HG02970 (cell line): Measurements from ENCODE around the gene RIOK3.

Experiments
- ATAC-seq: cut with Tn5 transposase; IDR thresholded peaks from one replicate; pipeline ENCODE4 v1.9.1; 2021; ENCODE audit warnings: mild to moderate bottlenecking, moderate library complexity, moderate number of reproducible peaks; ENCODE audit not compliant: unreplicated experiment, low FRiP score

The RIOK3 gene

DNA sequence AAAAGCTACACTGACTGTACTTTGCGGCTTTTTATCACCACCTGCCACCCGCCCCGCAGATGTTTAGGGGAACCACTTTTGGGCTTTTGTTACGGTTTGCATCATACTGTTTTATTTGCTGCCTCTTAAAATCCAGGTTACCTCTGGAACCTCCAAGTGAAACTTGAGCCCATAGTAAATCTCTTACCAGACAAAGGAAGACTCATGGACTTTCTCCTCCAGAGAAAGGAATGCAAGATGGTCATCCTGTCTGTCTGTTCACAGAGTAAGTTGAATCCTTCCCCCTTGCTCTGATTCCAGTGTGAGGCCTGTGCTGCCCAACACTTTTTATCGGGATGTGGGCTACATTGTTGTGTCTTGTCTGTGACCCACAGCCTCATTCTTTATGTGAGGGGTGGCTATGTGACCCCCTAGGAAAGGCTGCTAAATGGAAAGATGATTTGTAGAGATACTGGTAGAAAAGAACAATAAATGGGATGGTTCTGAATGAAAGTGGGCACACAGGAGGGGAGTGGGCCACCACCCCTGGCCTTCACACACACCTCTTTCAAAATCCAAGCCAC, 73.5 kb downstream of the RIOK3 start:
- ATAC-seq, result no peak

DNA sequence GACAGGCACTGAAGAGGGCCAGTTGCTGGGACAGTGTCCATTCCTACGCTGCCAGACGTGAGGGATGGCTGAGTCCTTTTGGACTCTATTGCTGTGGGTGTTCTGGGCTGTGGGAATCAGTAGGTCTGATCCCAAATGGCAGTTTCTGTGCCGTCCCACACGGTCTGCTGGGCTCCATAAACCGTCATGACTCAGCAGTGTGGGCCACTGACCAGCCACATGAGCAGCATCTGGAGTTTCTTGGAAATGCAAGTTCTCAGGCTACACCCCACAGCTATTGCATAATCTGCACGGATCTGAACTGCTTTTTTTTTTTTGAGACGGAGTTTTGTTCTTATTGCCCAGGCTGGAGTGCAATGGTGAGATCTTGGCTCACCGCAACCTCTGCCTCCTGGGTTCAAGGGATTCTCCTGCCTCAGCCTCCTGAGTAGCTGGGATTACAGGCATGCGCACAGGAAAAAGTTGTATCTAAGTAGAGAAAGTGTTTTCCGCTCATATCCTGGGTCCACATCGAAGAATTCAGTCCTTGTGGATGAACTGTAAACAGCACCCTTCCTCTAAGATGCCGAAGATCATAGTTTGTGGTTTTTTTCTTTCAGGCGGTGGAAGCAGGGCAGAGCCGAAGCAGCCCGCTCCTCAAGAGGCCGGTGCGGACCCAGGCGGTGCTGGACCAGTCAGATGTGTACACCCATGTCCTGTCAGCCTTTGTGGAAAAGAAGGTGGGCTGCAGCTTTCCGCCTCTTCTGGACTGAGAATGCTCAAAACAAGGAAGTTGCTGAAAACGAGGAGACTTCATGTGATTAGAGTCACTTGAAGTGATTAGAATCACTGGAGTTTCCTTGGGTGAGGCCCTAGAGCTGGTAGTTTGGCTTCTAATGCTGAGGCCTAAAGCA, 75.7 kb downstream of the RIOK3 start:
- no peak for ATAC-seq

DNA sequence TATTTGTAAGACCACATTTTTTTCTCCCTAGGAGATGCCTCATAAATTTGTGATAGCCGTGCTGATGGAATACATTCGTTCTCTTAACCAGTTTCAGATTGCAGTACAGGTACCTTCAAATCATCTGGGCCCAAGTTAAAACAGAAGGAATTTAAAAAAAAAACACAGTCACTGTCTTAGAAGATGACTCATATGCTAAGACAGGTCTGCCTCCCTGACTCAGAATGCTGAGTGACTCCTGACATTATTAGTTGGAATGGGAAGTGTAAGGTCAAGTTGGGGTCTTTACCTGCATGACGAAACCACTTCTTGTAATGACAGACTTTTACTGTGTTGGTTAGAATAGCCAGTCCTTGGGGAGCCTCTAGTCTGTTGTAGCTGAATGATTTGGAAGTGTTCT, 76.5 kb downstream of the RIOK3 start:
- no peak for ATAC-seq

DNA sequence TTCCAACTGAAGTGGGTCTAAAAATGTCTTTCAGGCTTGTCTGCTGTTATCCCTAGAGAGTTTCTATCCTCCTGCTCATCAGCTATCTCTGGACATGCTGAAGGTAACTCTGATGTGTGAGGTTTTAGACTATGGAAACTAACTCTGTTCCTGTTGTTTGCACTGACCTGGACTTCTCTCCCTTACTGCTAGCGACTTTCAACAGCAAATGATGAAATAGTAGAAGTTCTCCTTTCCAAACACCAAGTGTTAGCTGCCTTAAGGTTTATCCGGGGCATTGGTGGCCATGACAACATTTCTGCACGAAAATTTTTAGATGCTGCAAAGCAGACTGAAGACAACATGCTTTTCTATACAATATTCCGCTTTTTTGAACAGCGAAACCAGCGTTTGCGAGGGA, 77.1 kb downstream of the RIOK3 start:
- ATAC-seq, result no peak

DNA sequence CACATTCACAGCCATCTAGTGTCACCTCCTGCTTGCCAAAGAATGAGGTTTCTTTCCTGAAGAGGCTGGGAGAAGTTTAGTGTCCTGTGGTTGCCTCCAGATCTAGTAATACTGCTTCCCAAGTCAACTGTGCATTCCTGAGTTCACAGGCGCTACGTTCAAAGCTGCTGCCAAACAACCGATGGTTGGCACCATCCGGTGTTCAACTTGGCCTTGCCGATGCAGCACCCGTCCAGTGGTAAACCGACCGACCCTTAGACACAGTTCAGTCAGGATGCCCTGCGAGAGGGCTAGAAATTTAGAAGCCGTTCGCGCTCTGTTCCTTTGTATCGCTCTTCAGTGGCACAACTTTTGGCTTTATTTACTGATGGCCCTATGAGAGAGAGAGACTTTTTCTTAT, 78.8 kb downstream of the RIOK3 start:
- ATAC-seq, result no peak
